IMR-90 (cell line): ENCODE results near the gene TMTC1. TPM values are rescaled to one million over a fixed set of nuclear protein-coding genes. Genes with fewer than 3 reads are reported as not detected.

Experiments used
- ATAC-seq: fragments of 200-7000 bp; cut with Tn5 transposase; 2 replicates; pipeline ENCODE4 v1.9.1; 2020; ENCODE audit warnings: low read depth, mild to moderate bottlenecking, moderate library complexity
- BruUV-seq: library from RNA; stranded (reverse); fragments of 400-500 nt; replicated peaks from 2 replicates; lab custom pipeline; 2021; lab: Mats Ljungman, UMichigan
- CTCF ChIA-PET: fragments of 300-600 bp; formaldehyde crosslinking; extraction: SDS; loops from one replicate; lab custom pipeline; 2021; ENCODE audit warnings: antibody characterized with exemption; lab: Yijun Ruan, JAX
- POLR2A ChIA-PET: fragments of 300-600 bp; sonication (Branson Sonifier 250); formaldehyde crosslinking; loops from one replicate; lab custom pipeline; 2022; ENCODE audit warnings: antibody characterized with exemption; ENCODE audit not compliant: unreplicated experiment; lab: Charles Lee
- DNase-seq: peaks from one replicate; pipeline ENCODE4 v3.0.0; 2013
- H2AFZ ChIP-seq: replicated peaks from 2 replicates; pipeline ENCODE3; 2013; ENCODE audit warnings: low read length, mild to moderate bottlenecking; ENCODE audit not compliant: poor library complexity
- H2AK5ac ChIP-seq: 2 replicates; pipeline ENCODE4 v1.6.1; 2013; ENCODE audit warnings: low read depth, low read length, inconsistent platforms
- H2AK9ac ChIP-seq: replicated peaks from 2 replicates; pipeline ENCODE3; 2013; ENCODE audit warnings: mild to moderate bottlenecking, low read depth, low read length, moderate library complexity; ENCODE audit not compliant: poor library complexity
- H2BK120ac ChIP-seq: 2 replicates; pipeline ENCODE4 v1.6.1; 2013; ENCODE audit warnings: low read depth, low read length, inconsistent platforms
- H2BK15ac ChIP-seq: 3 replicates; pipeline ENCODE4 v1.6.1; 2013; ENCODE audit warnings: low read depth, low read length, inconsistent platforms
- H2BK20ac ChIP-seq: 2 replicates; pipeline ENCODE4 v1.6.1; 2013; ENCODE audit warnings: low read depth, mild to moderate bottlenecking, inconsistent platforms, low read length, moderate library complexity
- H2BK5ac ChIP-seq: 2 replicates; pipeline ENCODE4 v1.6.1; 2013; ENCODE audit warnings: mild to moderate bottlenecking, low read depth, low read length, inconsistent platforms; ENCODE audit not compliant: poor library complexity, severe bottlenecking
- H3K14ac ChIP-seq: replicated peaks from 2 replicates; pipeline ENCODE4 v1.6.1; 2013; ENCODE audit warnings: low read depth, low read length, inconsistent platforms
- H3K18ac ChIP-seq: 2 replicates; pipeline ENCODE4 v1.6.1; 2013; ENCODE audit warnings: low read depth, low read length, control low read depth
- H3K23ac ChIP-seq: 2 replicates; pipeline ENCODE4 v1.6.1; 2013; ENCODE audit warnings: low read depth, low read length, inconsistent platforms
- H3K27ac ChIP-seq: 2 replicates; pipeline ENCODE4 v1.5.1; 2013; ENCODE audit warnings: mild to moderate bottlenecking, control low read depth, low read length; ENCODE audit not compliant: insufficient read depth
- H3K27me3 ChIP-seq: 2 replicates; pipeline ENCODE4 v1.6.1; 2013; ENCODE audit warnings: low read length; ENCODE audit not compliant: control insufficient read depth, insufficient read depth
- H3K36me3 ChIP-seq: 2 replicates; pipeline ENCODE4 v1.6.1; 2013; ENCODE audit warnings: low read length, mixed read lengths; ENCODE audit not compliant: control insufficient read depth, insufficient read depth
- H3K4ac ChIP-seq: 2 replicates; pipeline ENCODE4 v1.6.1; 2013; ENCODE audit warnings: low read depth, low read length, inconsistent platforms
- H3K4me1 ChIP-seq: 2 replicates; pipeline ENCODE4 v1.6.1; 2013; ENCODE audit warnings: low read length, mixed read lengths; ENCODE audit not compliant: control insufficient read depth, insufficient read depth
- H3K4me2 ChIP-seq: 2 replicates; pipeline ENCODE4 v1.6.1; 2013; ENCODE audit warnings: low read depth, mild to moderate bottlenecking, control low read depth, low read length, moderate library complexity
- H3K4me3 ChIP-seq: 2 replicates; pipeline ENCODE4 v1.5.1; 2013; ENCODE audit warnings: low read depth, mild to moderate bottlenecking, control low read depth, low read length, moderate library complexity; ENCODE audit not compliant: insufficient read depth
- H3K56ac ChIP-seq: 2 replicates; pipeline ENCODE4 v1.6.1; 2013; ENCODE audit warnings: low read length, inconsistent platforms; ENCODE audit not compliant: insufficient read depth; ENCODE audit errors: extremely low read depth
- H3K79me1 ChIP-seq, 2 experiments: 2 replicates each; pipeline ENCODE4 v1.6.1; 2013; ENCODE audit warnings: low read length in 2 of 2, inconsistent platforms in 1 of 2, low read depth in 1 of 2
- H3K9ac ChIP-seq: 2 replicates; pipeline ENCODE4 v1.6.1; 2013; ENCODE audit warnings: low read depth, low read length, control low read depth
- H3K9me1 ChIP-seq: 2 replicates; pipeline ENCODE4 v1.6.1; 2013; ENCODE audit warnings: low read length, inconsistent platforms; ENCODE audit not compliant: insufficient read depth
- H3K9me3 ChIP-seq: 2 replicates; pipeline ENCODE4 v1.6.1; 2013; ENCODE audit warnings: low read length; ENCODE audit not compliant: control insufficient read depth, insufficient read depth
- H4K20me1 ChIP-seq: 2 replicates; pipeline ENCODE4 v1.6.1; 2013; ENCODE audit warnings: low read length, inconsistent platforms; ENCODE audit not compliant: insufficient read depth
- H4K5ac ChIP-seq: 2 replicates; pipeline ENCODE4 v1.6.1; 2013; ENCODE audit warnings: mild to moderate bottlenecking, low read depth, low read length, control low read depth
- H4K8ac ChIP-seq, 2 experiments: 2 replicates each; pipeline ENCODE4 v1.6.1; 2013; ENCODE audit warnings: low read depth in 2 of 2, low read length in 2 of 2, control low read depth in 1 of 2, inconsistent platforms in 1 of 2
- H4K91ac ChIP-seq: 2 replicates; pipeline ENCODE4 v1.6.1; 2013; ENCODE audit warnings: low read depth, low read length, inconsistent platforms; ENCODE audit not compliant: insufficient read depth
- BHLHE40 ChIP-seq: fragments of 150-350 bp; IDR thresholded peaks from 2 replicates; pipeline ENCODE4 v1.6.1; 2016; ENCODE audit warnings: mild to moderate bottlenecking, low read depth, low read length
- CEBPB ChIP-seq: IDR thresholded peaks from 2 replicates; pipeline ENCODE4 v1.6.1; 2012; ENCODE audit warnings: low read depth, low read length, improper control_type of control experiment
- FOS ChIP-seq: fragments of 150-350 bp; IDR thresholded peaks from 2 replicates; pipeline ENCODE4 v1.6.1; 2016; ENCODE audit warnings: low read depth, low read length
- MAFK ChIP-seq: IDR thresholded peaks from 2 replicates; pipeline ENCODE4 v1.6.1; 2012; ENCODE audit warnings: low read depth, low read length, improper control_type of control experiment
- MXI1 ChIP-seq: IDR thresholded peaks from 2 replicates; pipeline ENCODE4 v1.6.1; 2012; ENCODE audit warnings: low read depth, mild to moderate bottlenecking, low read length, moderate library complexity, borderline replicate concordance
- NFE2L2 ChIP-seq: fragments of 150-350 bp; IDR thresholded peaks from 2 replicates; pipeline ENCODE4 v1.6.1; 2016; ENCODE audit warnings: low read depth, mild to moderate bottlenecking, low read length
- POLR2A ChIP-seq: IDR thresholded peaks from 2 replicates; pipeline ENCODE4 v1.6.1; 2012; ENCODE audit warnings: mild to moderate bottlenecking, low read depth, low read length
- RAD21 ChIP-seq: IDR thresholded peaks from 2 replicates; pipeline ENCODE4 v1.6.1; 2012; ENCODE audit warnings: low read length, improper control_type of control experiment
- RFX5 ChIP-seq: IDR thresholded peaks from 2 replicates; pipeline ENCODE4 v1.8.0; 2012; ENCODE audit warnings: low read depth, mild to moderate bottlenecking, low read length, moderate library complexity
- USF2 ChIP-seq: fragments of 150-350 bp; IDR thresholded peaks from 2 replicates; pipeline ENCODE4 v1.6.1; 2017; ENCODE audit warnings: mild to moderate bottlenecking, antibody characterized with exemption, low read length, low read depth
- WGBS, 2 experiments: methylation state at CpG; one replicate each; pipeline versions ENCODE4 v1.1.5 to v1.1.7; 2013; ENCODE audit warnings: missing lambda C conversion rate in 2 of 2; ENCODE audit not compliant: insufficient read length in 1 of 2; ENCODE audit errors: extremely low coverage in 2 of 2; 5-methylcytosine and 5-hydroxymethylcytosine counted together
- dilution Hi-C: fragments of 300-500 bp; cut with HindIII; formaldehyde crosslinking; loops from one replicate; pipeline ENCODE4 v1.14.3; 2018; ENCODE audit warnings: low sequenced_read_pairs; ENCODE audit not compliant: unreplicated experiment
- in situ Hi-C: fragments of 300-500 bp; cut with MboI; formaldehyde crosslinking; loops from 3 replicates; pipeline ENCODE4 v1.14.3; 2019; ENCODE audit warnings: low sequenced_read_pairs, inconsistent platforms, mixed read lengths
- intact Hi-C: fragments of 100-400 bp; cut with micrococcal nuclease; formaldehyde crosslinking; loops from 2 replicates; pipeline ENCODE4 v1.10.0; 2022
- polyA plus RNA-seq, 3 experiments: library from polyadenylated mRNA; depleted of rRNA; stranded (reverse); fragments of >200 nt; gene quantifications; 2 replicates each; pipeline ENCODE4 v1.2.3, GENCODE V29; 2012; ENCODE audit warnings: low replicate concordance in 1 of 3
- total RNA-seq: library from RNA; depleted of rRNA; stranded (reverse); fragments of >200 nt; gene quantifications from 2 replicates; pipeline ENCODE4 v1.2.3, GENCODE V29; 2012

Gene TMTC1
- total and polyA plus RNA-seq, 2 of the 4 experiments (the other 2 are of a cell fraction): 12.5 to 36.4 TPM

- intact Hi-C loops: no loop called here
- H2BK5ac ChIP-seq: no peak overlapping the region
- no peak overlapping the region for H4K8ac ChIP-seq
- H3K79me1 ChIP-seq: peaks cover 0 to 4% of the 10 kb centered on the region in 2 experiments; a peak in 3 of 4 replicates
- H2BK20ac ChIP-seq: no peak overlapping the region
- peaks cover 7% of the 10 kb centered on the region; the same call in 1 of the 2 replicates for H3K9me1 ChIP-seq
- dilution Hi-C loops: no loop called here
- no peak overlapping the region for H2AK9ac ChIP-seq
- CTCF ChIA-PET: interaction anchor here (0.7 kb wide), 1 partner anchor 17 kb away, joined by 3 read pairs; no protein-coding TSS in a partner anchor
- H3K4ac ChIP-seq: no peak overlapping the region
- TF ChIP-seq CEBPB (no peak), MXI1 (no peak), POLR2A (no peak), FOS (no peak), RAD21 (no peak), MAFK (no peak), NFE2L2 (no peak), BHLHE40 (no peak), RFX5 (no peak), USF2 (no peak)
- H2BK120ac ChIP-seq: no peak overlapping the region; the same call in 1 of the 2 replicates
- in situ Hi-C loops: no loop called here
- H3K27me3 ChIP-seq: no peaks in the 10 kb centered on the region
- peaks cover 24% of the 10 kb centered on the region; the same call in 1 of the 2 replicates for H3K36me3 ChIP-seq
- no peak overlapping the region for H3K4me3 ChIP-seq
- no peak overlapping the region for H4K91ac ChIP-seq
- no peak overlapping the region for H2AFZ ChIP-seq
- no TSS peak for BruUV-seq
- no peak overlapping the region for H3K9ac ChIP-seq
- H2AK5ac ChIP-seq: no peak overlapping the region
- DNase-seq (no peak), ATAC-seq (no peak)
- no peaks in the 10 kb centered on the region for H4K20me1 ChIP-seq
- no peak overlapping the region for H3K4me2 ChIP-seq
- POLR2A ChIA-PET: no interaction called here
- no peak overlapping the region for H3K23ac ChIP-seq
- H3K27ac ChIP-seq: no peak overlapping the region
- 80% methylated on average over 2 of the region's 7 CpGs; no CpG with 5 or more reads in 1 of the 2 experiments for WGBS, 2 experiments
- no peak overlapping the region for H3K18ac ChIP-seq
- no peak overlapping the region for H3K56ac ChIP-seq
- no peaks in the 10 kb centered on the region for H3K9me3 ChIP-seq
- no peak overlapping the region for H4K5ac ChIP-seq
- H2BK15ac ChIP-seq: no peak overlapping the region
- H3K14ac ChIP-seq: no peak overlapping the region
- H3K4me1 ChIP-seq: peaks cover 14% of the 10 kb centered on the region
Measured at GRCh38 chr12:29608581-29608980, 175.2 kb downstream of the TMTC1 start.
